NK-92 (cell line): Measurements from ENCODE around the gene TLR8.

ENCODE experiments used
- DNase-seq: peaks from one replicate; lab custom pipeline; 2025; ENCODE audit not compliant: unreplicated experiment; lab: John Stamatoyannopoulos, UW

TLR8 gene

GRCh38 chrX:12906046-12906761 lies at the start of gene TLR8:
Gene TLR8 (plus strand): TSS chrX:12906620. CDS start chrX:12906707, 87 bp downstream.
- DNase-seq, result no peak

GRCh38 chrX:12865359-12865758 lies 41.1 kb upstream of the TLR8 start:
- no peak for DNase-seq

GRCh38 chrX:12866451-12867377 lies 39.7 kb upstream of the TLR8 start, which contains the start of gene TLR7:
Gene TLR7 (plus strand): TSS chrX:12867072. CDS start chrX:12867579, 507 bp downstream.
- DNase-seq, result no peak

GRCh38 chrX:12867685-12868084 lies 38.7 kb upstream of the TLR8 start:
- DNase-seq, result no peak

- DNase-seq, result no peak
Measured at GRCh38 chrX:12868747-12869146, 37.7 kb upstream of the TLR8 start.

- DNase-seq, result no peak
Measured at GRCh38 chrX:12871257-12871656, 35.2 kb upstream of the TLR8 start.

- DNase-seq, result no peak
Measured at GRCh38 chrX:12872741-12873140, 33.7 kb upstream of the TLR8 start.

GRCh38 chrX:12874581-12874980 lies 31.8 kb upstream of the TLR8 start:
- no peak for DNase-seq

- no peak for DNase-seq
Measured at GRCh38 chrX:12877386-12877785, 29.0 kb upstream of the TLR8 start.

GRCh38 chrX:12878536-12878935 lies 27.9 kb upstream of the TLR8 start:
- DNase-seq, result no peak

- DNase-seq, result no peak
Measured at GRCh38 chrX:12881914-12882313, 24.5 kb upstream of the TLR8 start.

GRCh38 chrX:12885508-12885907 lies 20.9 kb upstream of the TLR8 start:
- no peak for DNase-seq

GRCh38 chrX:12886545-12886944 lies 19.9 kb upstream of the TLR8 start:
- no peak for DNase-seq

- DNase-seq, result no peak
Measured at GRCh38 chrX:12887141-12887540, 19.3 kb upstream of the TLR8 start.

GRCh38 chrX:12887767-12888166 lies 18.7 kb upstream of the TLR8 start:
- DNase-seq, result no peak

- no peak for DNase-seq
Measured at GRCh38 chrX:12890467-12890866, 16.0 kb upstream of the TLR8 start.

GRCh38 chrX:12891171-12891570 lies 15.2 kb upstream of the TLR8 start:
- no peak for DNase-seq

GRCh38 chrX:12891915-12892506 lies 14.4 kb upstream of the TLR8 start:
- DNase-seq, result no peak

GRCh38 chrX:12892716-12893115 lies 13.7 kb upstream of the TLR8 start:
- no peak for DNase-seq

- no peak for DNase-seq
Measured at GRCh38 chrX:12894074-12895030, 12.1 kb upstream of the TLR8 start.

- no peak for DNase-seq
Measured at GRCh38 chrX:12895866-12896265, 10.6 kb upstream of the TLR8 start.
